HEK293T (cell line): ENCODE results near the gene CDH4.

Experiments
- NFRKB ChIP-seq: fragments of 450-650 bp; IDR thresholded peaks from 2 replicates; pipeline ENCODE4 v1.6.1; 2016; ENCODE audit warnings: mild to moderate bottlenecking, moderate library complexity
- TARDBP ChIP-seq: fragments of 450-650 bp; IDR thresholded peaks from 2 replicates; pipeline ENCODE4 v1.6.1; 2016

- TF ChIP-seq TARDBP (no peak), NFRKB (no peak)
These were observed 634.0 kb downstream of the CDH4 start for GRCh38 chr20:61885759-61886715.
